Transverse colon (tissue), 4 donors: Measurements from ENCODE around the gene P2RY2.

Experiments used
- CTCF ChIP-seq, 5 experiments: fragments of 200-600 bp in 3 of 5; fragments of 450-650 bp in 2 of 5; sonication (generic) in 3 of 5; IDR thresholded peaks; 1 replicate in 2 of 5; 2 replicates in 3 of 5; pipeline ENCODE4 v1.5.1; 2016 to 2017; ENCODE audit warnings: antibody characterized with exemption in 5 of 5, inconsistent platforms in 3 of 5, mild to moderate bottlenecking in 2 of 5, moderate library complexity in 1 of 5
- EP300 ChIP-seq: sonication (generic); formaldehyde crosslinking; IDR thresholded peaks from one replicate; pipeline ENCODE4 v1.6.1; 2017; ENCODE audit warnings: antibody characterized with exemption, low read depth
- POLR2AphosphoS5 ChIP-seq, 3 donors: sonication (generic); formaldehyde crosslinking; IDR thresholded peaks; one replicate each; pipeline ENCODE4 v1.6.1; 2016; ENCODE audit warnings: antibody characterized with exemption in 3 of 3

GRCh38 chr11:73217810-73218105, 323 bp upstream of the P2RY2 start:
- no peak for TF ChIP-seq CTCF (IDR thresholded peaks at IDR 0.05)
- no peak for TF ChIP-seq EP300
- TF ChIP-seq POLR2AphosphoS5 (IDR thresholded peaks at IDR 0.05) = no peak
